GM21619 (cell line): Measurements from ENCODE around the gene CD79B.

Experiments
- ATAC-seq: cut with Tn5 transposase; IDR thresholded peaks from one replicate; pipeline ENCODE4 v1.9.1; 2021; ENCODE audit not compliant: unreplicated experiment

Gene CD79B

GRCh38 chr17:63954402-63955063 is 22.4 kb upstream of the CD79B start:
- peak; percentile 53 for ATAC-seq

GRCh38 chr17:63950940-63951907 is 19.1 kb upstream of the CD79B start:
- no peak for ATAC-seq

GRCh38 chr17:63949576-63950250 is 17.6 kb upstream of the CD79B start:
- ATAC-seq: no peak

- no peak for ATAC-seq
Observed at GRCh38 chr17:63948521-63948920, 16.4 kb upstream of the CD79B start.

- ATAC-seq: no peak
Observed at GRCh38 chr17:63947711-63948330, 15.7 kb upstream of the CD79B start.

- peak; percentile 67 for ATAC-seq
Observed at GRCh38 chr17:63946440-63947363, 14.6 kb upstream of the CD79B start.

- ATAC-seq: peak; percentile 4
Observed at GRCh38 chr17:63945784-63946439, 13.8 kb upstream of the CD79B start.

GRCh38 chr17:63944736-63945499 is 12.8 kb upstream of the CD79B start:
- ATAC-seq: no peak

GRCh38 chr17:63943745-63944144 is 11.6 kb upstream of the CD79B start:
- ATAC-seq: no peak

GRCh38 chr17:63942309-63942985 is 10.3 kb upstream of the CD79B start:
- ATAC-seq: no peak

GRCh38 chr17:63941751-63942150 is 9.6 kb upstream of the CD79B start:
- no peak for ATAC-seq

- ATAC-seq: no peak
Observed at GRCh38 chr17:63941162-63941561, 9.0 kb upstream of the CD79B start.

GRCh38 chr17:63940584-63940983 is 8.5 kb upstream of the CD79B start:
- ATAC-seq: no peak

GRCh38 chr17:63939884-63940283 is 7.8 kb upstream of the CD79B start:
- ATAC-seq: no peak

GRCh38 chr17:63939401-63939800 is 7.3 kb upstream of the CD79B start:
- no peak for ATAC-seq

GRCh38 chr17:63937920-63938319 is 5.8 kb upstream of the CD79B start:
- ATAC-seq: no peak

- no peak for ATAC-seq
Observed at GRCh38 chr17:63937319-63937718, 5.2 kb upstream of the CD79B start.
